ENCODE results near the gene STX2. TPM values are rescaled to one million over a fixed set of nuclear protein-coding genes. Genes with fewer than 3 reads are reported as not detected.

STX2 gene
- total RNA-seq, 4 donors from 2014 or later, result 30.6 to 37.6 (median 33.5) TPM

DNA sequence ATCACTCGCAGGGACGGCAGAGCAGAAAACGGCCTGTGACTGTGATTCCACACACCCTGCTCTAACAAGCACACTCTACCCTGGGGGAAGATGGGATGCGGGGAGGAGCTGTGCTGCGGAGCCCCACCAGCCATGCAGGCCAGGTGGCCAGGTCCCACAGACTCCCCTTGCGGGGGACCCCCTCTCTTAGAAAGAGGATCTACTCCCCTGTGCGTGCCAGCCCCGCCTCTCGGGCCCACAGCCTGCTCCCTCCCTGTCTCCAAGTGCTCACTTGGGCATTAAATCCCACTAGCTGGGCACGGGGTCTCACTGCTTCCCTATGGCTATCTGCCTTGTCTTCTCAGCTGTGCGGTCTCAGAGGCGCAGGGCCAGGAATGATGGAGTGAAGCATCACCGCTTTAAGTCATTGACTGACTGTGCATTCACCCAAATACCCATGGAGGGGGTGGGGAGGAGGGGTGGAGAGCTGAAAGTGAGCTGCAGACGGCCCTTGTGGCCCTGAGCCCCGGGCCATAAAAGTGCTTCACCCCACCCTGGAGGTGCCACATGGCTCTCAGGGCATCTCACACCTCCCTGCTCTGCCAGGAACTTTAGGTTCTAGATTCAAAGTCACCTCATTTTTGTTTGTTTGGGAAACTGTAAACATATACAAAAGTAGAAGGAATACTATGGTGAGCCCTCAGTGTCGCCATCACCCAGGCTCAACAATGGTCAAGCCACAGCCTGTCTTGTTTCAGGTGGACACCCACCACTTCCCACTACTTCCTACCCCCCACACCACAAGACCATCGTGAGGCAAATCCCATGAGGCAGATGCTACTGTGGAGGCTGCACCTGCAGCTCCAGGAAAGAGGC lies 9.4 kb downstream of the STX2 start:
- DNase-seq (ENCODE audit: low spot score) (no peak), ATAC-seq (ENCODE audit: low FRiP score) (no peak)
- TF ChIP-seq, protein P1, sequence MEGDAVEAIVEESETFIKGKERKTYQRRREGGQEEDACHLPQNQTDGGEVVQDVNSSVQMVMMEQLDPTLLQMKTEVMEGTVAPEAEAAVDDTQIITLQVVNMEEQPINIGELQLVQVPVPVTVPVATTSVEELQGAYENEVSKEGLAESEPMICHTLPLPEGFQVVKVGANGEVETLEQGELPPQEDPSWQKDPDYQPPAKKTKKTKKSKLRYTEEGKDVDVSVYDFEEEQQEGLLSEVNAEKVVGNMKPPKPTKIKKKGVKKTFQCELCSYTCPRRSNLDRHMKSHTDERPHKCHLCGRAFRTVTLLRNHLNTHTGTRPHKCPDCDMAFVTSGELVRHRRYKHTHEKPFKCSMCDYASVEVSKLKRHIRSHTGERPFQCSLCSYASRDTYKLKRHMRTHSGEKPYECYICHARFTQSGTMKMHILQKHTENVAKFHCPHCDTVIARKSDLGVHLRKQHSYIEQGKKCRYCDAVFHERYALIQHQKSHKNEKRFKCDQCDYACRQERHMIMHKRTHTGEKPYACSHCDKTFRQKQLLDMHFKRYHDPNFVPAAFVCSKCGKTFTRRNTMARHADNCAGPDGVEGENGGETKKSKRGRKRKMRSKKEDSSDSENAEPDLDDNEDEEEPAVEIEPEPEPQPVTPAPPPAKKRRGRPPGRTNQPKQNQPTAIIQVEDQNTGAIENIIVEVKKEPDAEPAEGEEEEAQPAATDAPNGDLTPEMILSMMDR (IDR thresholded peaks at IDR 0.05), result no peak

DNA sequence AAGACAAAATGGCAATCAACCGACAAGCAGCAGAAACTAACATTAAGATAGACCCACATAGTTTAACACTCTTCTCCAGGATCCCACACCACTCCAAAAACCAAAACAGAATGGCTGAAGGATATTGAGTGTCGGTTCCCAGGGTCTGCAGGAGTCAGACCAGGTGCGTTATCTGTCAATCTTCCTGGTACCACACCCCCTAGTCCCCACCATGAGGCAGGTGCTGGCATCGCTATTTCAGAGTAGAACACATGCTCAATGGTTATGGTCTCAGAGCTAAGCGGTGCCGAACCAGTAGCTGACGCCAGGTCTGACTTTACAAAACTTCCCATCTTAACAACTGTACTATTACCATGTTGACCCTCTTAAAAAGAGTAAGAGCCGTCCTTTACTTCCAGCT lies 10.2 kb downstream of the STX2 start:
- no peak for DNase-seq (ENCODE audit: low spot score)
- TF ChIP-seq, protein P1 (IDR thresholded peaks at IDR 0.05), result no peak
- no peak for ATAC-seq (ENCODE audit: low FRiP score)

DNA sequence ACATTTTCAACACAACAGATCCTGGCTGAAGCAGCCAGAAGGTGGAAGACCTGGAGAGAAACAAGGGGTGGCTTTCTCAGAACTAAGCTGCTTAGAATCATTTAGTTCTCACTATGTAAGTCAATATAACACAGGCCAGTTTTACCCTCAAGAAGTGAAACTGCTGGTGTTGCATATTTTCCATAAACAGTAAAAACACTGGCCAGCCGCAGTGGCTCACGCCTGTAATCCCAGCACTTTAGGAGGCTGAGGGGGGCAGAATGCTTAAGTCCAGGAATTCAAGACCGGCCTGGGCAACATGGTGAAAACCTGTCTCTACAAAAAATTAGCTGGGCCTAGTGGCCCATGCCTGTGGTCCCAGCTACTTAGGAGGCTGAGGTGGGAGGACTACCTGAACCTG lies 11.6 kb downstream of the STX2 start:
- no peak for DNase-seq (ENCODE audit: low spot score)
- ATAC-seq (ENCODE audit: low FRiP score), result no peak

DNA sequence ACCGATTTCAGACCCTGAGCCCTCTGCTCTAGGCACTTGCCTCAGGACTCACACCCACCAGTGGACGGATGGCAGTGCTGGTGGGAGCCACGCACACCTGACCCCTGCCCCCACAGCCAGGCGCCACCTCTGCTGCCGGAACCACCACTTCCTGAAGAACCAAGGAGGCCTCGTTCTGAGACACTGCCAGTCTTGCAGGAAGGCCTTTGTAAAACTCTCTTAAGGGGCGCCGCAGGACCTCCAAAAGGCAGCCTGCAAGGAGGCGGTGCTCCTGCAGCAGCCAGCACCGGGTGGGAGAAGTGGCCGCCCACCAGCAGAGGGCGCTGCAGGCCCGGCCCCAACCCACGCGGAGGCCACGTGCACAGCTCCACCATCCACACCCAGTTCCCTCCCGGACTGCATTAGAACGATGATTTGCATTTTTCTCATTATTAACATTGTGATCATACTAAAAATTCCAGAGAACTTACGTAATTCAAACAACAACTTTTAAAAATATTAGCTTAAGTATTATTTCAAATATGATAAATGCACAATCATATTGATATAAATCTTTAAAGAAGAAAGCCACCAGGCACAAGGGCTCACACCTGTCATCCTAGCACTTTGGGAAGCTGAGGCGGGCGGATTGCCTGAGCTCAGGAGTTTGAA lies 12.8 kb downstream of the STX2 start:
- DNase-seq (ENCODE audit: low spot score) (no peak), ATAC-seq (ENCODE audit: low FRiP score) (peak; percentile 67)
- TF ChIP-seq, protein P1 (IDR thresholded peaks at IDR 0.05), result no peak

More for the DNA sequence above, 11.6 kb downstream of the STX2 start:
- TF ChIP-seq, protein P1 (IDR thresholded peaks at IDR 0.05), result no peak

DNA sequence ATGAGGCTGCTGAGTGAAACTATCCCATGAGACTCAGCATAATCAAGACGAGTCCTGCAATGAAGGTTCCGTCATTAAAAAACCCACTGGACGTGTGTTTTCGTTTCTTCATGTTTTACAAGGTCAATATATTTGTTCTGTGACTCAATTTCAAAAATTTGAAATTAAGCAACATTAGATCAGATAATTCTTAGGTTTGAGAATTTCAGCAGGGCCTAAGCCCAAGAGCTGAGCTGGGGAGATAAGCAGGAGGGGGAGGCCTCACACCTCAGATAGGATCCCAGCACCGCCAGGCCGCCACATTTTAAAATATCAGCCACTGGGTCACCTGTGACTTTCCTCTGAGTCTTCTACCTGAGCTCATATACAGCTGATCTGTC lies 13.3 kb downstream of the STX2 start:
- TF ChIP-seq, protein P1 (IDR thresholded peaks at IDR 0.05), result no peak
- ATAC-seq (ENCODE audit: low FRiP score), result peak; percentile 35
- no peak for DNase-seq (ENCODE audit: low spot score)

DNA sequence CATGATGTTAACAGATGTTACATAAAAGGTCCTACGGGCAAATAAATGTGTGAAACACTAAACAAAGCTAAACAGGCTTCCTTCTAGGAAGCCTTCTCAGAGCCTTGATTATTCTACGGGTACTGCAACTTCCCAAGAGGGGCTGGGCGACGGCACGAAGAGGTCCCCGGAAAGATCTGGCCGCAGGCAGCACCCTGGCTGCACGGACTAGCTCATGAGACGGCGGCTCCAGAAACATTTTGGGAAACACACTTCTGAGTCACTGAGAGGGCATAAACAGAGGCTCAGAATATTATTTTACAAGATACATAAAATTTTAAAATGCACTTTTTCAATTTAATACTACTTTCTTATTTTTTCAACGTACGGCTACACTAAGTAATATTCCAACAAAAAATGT lies 19.4 kb downstream of the STX2 start:
- no peak for DNase-seq (ENCODE audit: low spot score)
- no peak for ATAC-seq (ENCODE audit: low FRiP score)
- TF ChIP-seq, protein P1 (IDR thresholded peaks at IDR 0.05), result no peak
